Measurements from ENCODE around the gene PROM2. TPM values are rescaled to one million over a fixed set of nuclear protein-coding genes. Genes with fewer than 3 reads are reported as not detected.
"Not testable (repeated sequence)": the region's sequence is repeated elsewhere in the genome, so short reads cannot be mapped to it uniquely, and the experiment has no call there.

PROM2 gene, protein sequence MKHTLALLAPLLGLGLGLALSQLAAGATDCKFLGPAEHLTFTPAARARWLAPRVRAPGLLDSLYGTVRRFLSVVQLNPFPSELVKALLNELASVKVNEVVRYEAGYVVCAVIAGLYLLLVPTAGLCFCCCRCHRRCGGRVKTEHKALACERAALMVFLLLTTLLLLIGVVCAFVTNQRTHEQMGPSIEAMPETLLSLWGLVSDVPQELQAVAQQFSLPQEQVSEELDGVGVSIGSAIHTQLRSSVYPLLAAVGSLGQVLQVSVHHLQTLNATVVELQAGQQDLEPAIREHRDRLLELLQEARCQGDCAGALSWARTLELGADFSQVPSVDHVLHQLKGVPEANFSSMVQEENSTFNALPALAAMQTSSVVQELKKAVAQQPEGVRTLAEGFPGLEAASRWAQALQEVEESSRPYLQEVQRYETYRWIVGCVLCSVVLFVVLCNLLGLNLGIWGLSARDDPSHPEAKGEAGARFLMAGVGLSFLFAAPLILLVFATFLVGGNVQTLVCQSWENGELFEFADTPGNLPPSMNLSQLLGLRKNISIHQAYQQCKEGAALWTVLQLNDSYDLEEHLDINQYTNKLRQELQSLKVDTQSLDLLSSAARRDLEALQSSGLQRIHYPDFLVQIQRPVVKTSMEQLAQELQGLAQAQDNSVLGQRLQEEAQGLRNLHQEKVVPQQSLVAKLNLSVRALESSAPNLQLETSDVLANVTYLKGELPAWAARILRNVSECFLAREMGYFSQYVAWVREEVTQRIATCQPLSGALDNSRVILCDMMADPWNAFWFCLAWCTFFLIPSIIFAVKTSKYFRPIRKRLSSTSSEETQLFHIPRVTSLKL
- 0.17 TPM in 1 of 2 replicates, not detected in the other for total RNA-seq (2014; rRNA removed; shearing (Covaris generic))

DNA sequence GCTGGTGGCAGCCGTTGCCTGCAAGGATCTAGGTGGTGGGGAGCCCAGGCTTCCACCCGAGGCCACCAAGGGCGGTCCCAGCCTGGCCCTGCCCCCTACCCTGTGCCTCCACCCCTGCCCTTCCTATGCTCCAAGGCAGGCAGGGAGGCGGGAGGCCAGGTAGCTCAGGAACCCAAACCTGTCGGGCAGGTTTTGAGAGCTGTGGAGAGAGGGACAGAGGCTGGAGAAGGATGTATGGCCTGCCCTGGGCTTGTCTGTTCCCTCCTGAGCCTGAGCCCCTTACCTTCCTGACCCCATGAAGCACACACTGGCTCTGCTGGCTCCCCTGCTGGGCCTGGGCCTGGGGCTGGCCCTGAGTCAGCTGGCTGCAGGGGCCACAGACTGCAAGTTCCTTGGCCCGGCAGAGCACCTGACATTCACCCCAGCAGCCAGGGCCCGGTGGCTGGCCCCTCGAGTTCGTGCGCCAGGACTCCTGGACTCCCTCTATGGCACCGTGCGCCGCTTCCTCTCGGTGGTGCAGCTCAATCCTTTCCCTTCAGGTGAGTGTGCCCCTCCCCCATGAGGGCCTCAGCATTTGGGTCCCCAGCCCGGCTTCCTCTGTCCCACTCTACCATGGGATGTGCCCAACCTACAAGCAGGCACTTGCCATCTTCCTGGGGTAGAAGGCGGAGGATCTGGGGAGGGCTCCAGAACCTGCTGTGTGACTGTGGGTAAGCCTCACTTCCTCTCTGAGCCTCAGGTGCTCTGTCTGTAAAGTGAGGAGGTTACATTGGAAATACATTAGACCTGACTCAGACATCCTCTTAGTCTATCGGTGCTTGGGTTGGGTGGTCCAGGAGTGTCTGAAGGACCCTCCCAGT lies at the start of gene PROM2:
PROM2 (plus strand) TSS at position 159 of the 860 bp plus-strand sequence; CDS start at position 296, 137 bp downstream.
- DNase-seq (ENCODE audit: low read depth): no peak

DNA sequence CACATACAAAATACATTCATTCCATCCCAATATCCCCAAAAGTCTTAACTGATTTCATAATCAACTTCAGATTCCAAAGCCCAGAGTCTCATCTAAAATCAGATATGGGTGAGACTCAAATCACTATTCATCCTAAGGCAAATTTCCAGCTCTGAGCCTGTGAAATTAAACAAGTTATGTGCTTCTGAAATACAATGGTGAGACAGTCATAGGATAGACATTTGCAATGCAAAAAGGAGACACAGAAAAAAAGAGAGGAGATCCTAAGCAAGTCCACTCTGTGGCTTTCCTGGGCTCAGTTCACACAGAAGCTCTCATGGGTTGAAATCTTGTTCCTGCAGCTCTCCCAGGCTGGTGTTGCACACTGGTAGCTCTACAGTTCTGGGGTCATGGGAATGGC lies 48.6 kb upstream of the PROM2 start:
- DNase-seq (ENCODE audit: low read depth): no peak

DNA sequence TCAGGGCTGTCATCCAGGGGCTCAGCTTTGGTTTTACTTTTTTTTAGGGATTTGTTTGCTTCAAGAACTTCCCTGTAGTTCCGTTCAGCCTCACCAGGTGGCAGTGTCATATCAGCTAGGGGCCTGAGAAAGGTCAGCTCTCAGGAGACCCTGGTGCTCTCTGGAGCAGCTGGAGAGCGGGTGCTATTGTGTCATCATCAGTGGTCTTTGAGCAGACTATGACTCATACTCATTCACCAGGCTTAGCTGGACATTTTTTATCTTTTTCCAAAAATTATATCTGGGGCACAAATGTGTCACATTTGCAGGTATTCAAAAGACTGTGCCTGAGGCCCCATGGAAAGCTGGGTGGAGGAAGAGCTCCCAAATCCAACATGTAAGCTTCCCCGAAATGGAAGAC lies 42.5 kb upstream of the PROM2 start:
- DNase-seq (ENCODE audit: low read depth): peak; percentile 84

DNA sequence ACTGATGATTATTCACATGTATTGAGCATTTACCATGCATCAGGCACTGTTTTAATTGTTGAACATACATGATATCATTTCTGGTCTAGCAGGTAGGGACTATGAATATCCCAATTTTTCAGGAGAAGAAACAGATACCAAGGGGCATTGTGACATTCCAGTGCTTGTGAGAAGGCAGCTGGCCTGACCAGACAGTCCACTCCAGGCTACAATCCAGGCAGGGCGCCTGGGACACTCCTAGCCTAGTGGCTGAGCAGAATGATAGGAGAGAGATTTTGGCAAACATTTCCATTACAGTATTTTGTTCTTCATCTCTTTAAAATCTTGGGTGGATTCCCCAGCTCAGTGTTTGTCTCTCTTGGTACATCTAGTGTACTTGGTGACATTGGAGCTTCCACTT lies 42.0 kb upstream of the PROM2 start:
- no peak for DNase-seq (ENCODE audit: low read depth)

DNA sequence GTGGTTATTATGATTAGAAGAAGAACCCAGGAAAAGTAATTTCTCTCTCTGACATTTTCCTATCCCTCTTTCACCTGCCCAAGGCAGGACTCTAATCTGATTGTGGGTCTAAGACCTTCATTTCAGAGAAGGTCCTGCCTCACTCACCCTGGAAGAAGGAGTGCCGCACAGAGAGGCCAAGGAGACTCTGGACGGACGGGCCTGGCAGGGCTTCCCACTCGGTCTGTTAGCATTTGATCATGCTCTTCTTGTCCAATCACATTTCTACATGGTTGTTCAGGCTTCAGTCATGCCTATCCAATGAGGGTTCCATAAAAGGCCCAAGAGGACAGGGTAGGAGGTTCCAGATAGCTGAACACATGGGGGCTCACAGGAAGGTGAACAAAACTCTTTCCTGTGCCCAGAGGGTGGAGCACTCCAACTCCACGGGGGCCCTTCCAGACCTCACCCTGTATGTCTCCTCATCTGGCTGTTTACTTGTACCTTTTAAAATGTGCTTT lies 39.9 kb upstream of the PROM2 start:
- no peak for DNase-seq (ENCODE audit: low read depth)

DNA sequence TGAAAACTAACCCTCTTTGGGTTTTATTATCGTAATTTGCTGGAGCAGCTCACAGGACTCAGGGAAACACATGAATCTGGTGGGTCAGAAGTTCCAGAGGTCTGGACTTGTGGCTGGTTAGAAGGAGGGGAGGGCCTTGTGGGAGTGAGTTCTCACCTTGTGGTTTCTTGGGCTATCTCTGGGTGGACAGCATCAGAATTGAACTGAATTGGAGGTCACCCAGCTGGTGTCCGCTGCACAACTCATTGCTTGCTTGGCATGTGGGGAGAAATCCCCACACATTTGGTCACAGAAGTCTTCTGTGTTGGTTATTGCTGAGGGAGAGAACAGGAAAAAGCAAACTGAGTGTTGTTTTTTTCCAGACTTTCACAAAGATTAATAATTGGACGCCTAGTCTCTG lies 39.4 kb upstream of the PROM2 start:
- no peak for DNase-seq (ENCODE audit: low read depth)

DNA sequence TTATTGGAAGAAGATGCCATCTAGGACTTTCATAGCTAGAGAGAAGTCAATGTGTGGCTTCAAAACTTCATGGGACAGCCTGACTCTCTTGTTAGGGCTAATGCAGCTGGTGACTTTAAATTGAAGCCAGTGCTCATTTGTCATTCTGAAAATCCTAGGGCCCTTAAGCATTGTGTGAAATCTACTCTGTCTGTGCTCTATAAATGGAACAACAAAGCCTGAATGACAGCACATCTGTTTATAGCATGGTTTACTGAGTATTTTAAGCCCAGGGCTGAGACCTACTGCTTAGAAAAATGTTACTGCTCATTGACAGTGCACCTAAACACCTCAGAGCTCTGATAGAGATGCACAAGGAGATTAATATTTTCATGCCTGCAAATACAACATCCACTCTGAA lies 36.1 kb upstream of the PROM2 start:
- no peak for DNase-seq (ENCODE audit: low read depth)

DNA sequence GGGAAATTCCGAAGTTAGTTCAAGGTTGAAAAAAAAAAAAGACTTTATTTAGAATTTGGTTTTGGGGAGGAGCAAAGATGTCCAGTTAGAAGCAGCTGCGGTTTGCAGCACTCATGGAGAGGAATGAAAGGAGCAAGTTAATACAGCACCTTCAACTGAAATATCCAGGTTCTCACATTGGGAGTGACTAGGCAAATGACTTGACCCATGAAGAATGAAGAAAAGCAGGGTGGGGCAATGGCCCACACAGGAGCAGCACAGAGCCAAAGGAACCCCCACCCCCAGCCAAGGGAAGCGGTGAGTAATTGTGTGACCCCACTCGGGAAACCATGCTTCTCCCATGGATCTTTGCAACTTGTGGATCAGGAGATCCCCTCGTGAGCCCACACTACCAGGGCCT lies 34.2 kb upstream of the PROM2 start:
- no peak for DNase-seq (ENCODE audit: low read depth)

DNA sequence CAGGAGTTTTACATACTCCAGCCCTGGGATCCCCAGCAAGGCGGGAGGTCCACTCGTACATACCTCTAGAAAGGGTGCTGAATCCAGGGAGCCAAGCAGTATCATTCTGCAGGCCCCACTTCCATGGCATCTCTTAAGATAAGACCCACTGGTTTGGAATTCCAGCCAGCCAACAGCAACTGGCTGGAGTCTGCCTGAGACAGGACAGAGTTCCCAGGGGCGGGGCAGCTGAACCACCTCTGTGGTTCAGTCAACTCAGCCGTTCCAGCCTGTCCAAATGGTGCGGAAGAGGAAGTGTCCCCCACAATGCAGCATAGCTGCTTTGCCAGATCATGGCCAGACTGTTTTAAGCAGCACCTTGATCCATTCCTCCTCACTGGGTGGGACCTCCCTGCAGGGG lies 33.7 kb upstream of the PROM2 start:
- DNase-seq (ENCODE audit: low read depth): no peak

DNA sequence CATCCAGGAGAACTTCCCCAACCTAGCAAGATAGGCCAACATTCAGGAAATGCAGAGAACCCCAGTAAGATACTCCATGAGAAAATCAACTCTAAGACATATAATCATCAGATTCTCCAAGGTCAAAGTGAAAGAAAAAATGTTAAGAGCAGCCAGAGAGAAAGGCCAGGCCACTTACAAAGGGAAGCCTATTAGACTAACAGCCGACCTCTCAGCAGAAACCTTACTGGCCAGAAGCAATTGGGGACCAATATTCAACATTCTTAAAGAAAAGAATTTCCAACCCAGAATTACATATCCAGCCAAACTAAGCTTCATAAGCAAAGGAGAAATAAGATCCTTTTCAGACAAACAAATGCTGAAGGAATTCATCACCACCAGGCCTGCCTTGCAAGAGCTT lies 32.2 kb upstream of the PROM2 start:
- not testable (repeated sequence) for DNase-seq (ENCODE audit: low read depth)

DNA sequence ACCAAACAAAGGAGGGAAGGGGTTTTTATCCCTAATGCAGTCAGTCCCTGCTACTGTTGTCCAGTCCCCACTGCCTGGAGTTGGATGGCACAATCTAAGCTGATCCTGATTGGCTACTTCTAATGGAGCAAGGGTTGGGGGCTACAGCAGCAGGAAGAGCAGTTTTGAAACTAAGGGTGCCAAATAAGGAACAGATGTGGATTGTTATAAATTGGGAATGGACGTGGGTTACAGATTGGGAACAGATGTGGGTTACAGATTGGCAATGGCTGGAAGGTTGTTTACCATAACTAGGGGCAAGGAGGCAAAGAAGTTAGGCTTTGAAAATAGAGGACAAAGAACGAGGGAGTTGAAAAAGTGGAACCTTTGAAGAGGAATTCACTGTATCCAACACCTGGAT lies 16.0 kb upstream of the PROM2 start:
- no peak for DNase-seq (ENCODE audit: low read depth)

DNA sequence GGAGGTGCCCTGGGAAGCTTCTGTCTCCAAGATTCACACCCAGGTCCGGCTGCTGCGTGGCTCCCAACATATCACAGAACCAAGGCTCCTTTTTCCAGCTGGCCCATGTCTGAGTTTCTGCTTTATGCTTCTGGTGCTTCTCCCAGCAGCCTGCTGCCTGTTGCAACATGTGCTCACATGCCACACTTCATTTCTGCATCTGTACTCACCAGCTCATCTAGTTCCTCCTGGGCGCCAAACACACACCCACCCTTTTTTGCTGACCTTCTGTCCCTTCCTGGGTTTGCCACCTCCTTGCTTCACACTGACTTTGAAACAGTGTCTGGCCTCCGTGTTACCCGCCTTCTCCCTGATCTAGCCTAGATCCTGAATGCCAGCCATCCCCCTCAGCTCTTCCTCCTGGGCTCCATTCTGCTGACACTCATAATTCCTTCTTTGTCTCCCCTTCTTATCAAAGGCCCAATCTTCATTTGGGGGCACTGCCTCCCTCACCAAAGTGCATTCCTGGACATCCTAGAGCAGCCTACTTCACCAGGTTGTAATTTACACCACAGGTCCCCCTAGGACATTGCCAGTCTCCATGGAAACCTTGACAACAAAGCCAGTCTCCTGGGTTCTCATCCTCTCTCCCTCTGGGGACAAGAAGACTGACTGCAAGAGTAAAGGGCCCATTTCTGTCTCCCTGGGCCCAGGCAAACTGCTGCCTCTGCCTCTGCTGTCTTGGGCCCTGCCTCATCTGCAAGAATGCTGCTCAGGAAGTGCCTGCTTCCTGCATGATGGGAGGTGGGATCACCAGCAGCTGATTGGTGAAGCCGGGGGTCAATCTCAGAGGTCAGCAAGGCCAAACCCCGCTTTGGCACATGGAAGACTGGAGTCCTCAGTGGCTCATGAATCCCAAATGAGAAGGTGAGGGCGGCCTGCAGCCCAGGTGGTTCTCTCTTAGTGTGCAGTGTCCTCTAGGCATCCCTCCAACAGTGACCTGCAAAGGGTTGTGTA lies 13.9 kb upstream of the PROM2 start:
- no peak for DNase-seq (ENCODE audit: low read depth)

DNA sequence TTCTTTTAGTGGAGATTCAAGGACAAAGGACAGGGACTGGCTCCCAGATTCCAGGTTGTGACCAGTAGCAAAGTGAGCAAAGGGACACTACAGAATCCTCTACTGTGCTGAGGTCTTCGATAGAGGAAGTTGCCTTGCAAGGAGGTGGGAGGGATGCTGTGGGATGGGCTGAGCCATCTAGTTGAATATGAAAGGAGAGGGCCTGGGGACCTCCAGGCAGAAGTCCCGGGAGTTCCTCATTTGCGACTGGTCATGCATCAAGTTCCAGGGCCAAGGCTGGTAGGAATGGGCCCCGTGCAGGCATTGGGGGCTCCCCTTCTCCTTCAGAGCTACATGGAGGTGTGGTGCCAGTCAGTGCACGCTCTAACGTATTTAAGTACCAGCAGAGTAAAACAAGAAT lies 12.6 kb upstream of the PROM2 start:
- DNase-seq (ENCODE audit: low read depth): no peak

DNA sequence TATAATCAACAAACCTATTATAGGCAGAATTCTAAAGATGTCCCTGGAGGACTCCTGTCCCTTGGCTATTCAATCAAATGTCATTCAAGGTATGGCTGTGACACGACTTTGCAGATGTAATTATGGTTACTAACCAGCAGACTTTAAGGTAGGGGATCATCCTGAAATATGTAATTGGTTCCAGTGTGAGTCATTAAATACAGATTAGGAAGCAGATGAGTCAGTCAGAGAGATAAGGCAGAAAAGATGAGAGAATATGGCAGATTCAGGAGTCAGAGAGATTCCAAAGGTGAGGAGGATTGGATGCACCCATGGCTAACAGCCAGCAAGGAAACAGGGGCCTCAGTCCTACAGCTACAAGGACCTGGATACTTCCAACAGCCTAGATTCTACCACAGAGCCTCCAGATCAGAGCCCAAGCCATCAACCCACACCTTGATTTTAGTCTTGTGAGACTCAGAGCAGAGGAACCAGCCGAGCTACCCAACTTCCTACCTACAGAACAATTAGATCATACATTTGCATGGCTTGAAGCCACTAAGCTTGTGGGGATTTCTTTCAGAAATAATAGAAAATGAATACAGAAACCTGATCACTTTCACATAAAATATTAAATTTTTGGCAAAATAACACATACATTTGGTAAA lies 11.2 kb upstream of the PROM2 start:
- no peak for DNase-seq (ENCODE audit: low read depth)

DNA sequence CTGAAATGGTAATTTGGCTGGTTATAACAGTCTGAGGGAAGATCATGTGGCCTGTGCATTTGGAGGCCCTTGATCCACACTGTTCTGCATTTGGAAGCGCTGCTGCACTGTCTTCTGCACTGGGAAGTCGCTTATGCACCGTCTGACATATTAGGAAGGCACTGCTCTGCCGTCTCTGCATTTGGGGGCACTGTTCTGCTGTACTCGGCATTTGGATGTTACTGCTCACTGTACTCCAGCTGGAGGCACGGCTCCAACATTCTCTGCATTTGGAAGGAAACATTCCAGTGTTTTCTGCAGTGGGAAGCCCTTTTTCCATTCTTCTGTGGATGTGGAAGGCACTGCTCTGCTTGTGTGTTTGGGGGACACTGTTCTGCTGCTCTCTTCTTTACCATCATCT lies 9.6 kb upstream of the PROM2 start:
- DNase-seq (ENCODE audit: low read depth): peak; percentile 3

DNA sequence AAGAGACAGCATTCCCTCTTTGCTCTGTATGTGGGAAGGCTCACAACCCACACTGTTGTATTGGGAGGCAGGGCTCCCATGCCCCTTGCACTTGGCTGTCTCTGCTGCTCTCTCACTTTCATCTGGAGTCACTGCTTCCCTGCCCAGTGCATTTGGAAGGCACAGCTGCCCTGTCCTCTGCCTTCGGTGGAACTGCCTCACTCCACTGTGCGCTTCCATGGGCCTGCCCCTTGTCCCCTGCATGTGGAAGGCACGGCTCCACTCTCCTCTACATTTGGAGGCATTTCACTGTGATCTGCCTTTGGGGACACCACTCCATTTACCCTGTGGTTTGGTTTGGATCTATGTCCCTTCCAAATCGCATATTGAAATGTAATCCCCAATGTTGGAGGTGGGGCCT lies 9.1 kb upstream of the PROM2 start:
- peak; percentile 1 for DNase-seq (ENCODE audit: low read depth)

DNA sequence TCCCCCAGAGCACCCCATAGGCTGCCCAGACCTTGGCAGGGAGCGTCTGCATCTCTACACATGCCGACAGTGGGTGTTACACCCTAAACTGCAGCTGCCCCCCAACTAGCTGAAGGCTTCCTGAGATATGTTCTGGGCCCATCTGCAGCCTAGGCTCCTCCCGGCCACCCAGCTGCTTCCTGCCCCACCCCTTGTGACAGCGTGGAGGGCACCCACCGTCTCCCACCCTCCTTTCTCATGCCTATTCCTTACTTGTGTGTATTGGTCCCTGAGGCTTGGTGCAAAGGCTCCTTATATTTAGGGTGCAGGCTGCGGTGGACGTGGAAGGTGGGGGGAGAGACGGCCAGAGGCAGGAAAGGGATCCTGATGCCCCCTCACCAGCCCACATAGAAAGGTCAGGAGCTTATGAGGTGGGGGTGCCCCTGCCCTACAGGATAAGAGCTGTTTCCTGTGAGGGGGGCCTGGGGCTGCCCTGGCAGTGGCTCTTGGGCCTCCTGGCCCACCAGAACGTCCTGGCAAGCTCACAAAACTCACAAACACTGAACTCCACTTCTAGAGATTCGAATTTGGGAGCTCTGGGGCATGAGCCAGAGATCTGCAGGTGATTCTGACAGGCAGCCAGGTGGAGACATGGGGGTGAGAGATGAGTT lies 7.3 kb upstream of the PROM2 start:
- peak; percentile 0 for DNase-seq (ENCODE audit: low read depth)

DNA sequence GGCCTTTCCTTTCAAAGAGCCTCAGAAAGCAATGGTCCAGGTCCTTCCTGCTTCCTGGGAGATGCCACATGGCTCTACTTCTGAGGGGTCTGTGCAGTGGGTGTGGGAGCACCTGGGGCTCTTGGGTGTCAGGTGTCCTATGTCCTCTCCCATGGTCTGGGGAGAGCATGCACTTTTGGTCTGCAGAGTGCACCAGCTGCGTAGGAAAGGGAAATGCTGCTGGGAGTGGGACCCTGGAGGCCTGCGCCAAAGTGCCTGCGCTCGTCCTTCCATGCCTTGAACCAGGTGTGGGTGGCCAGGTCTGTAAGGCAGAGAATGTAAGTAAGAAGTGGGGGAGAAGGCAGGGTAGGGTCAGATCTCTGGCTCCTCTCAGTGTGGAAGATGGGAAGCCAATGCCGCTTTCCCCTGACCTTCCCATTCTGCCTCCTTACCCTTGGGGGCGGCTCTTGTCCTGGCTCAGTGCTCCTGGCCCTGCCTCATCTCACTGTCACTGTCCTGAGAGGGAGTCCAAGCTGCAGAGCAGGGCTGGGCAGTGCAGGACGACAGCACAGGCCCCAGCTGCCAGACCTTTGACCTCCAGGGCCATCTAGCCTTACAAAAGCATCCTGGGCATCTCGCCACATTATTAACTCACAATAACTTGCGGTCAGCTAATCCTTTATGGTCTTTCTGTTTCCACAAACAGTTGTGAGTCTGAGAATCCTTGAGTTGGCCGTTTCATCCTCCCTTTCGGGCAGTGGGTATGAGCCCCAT lies 6.6 kb upstream of the PROM2 start:
- peak; percentile 7 for DNase-seq (ENCODE audit: low read depth)

All from Daoy (cell line).